OCI-LY1 (cell line): ENCODE results near the gene RCAN3.

ENCODE experiments used
- H2AFZ ChIP-seq: fragments of 200-600 bp; sonication (generic), shearing (Covaris generic); 2 replicates; pipeline ENCODE4 v1.6.0; 2014; ENCODE audit warnings: antibody characterized with exemption, mild to moderate bottlenecking, low read length
- H3F3A ChIP-seq: fragments of 200-600 bp; sonication (generic), shearing (Covaris generic); 2 replicates; pipeline ENCODE4 v1.6.0; 2014; ENCODE audit warnings: mild to moderate bottlenecking, antibody characterized with exemption, low read length, moderate library complexity; ENCODE audit not compliant: insufficient read depth
- H3K27ac ChIP-seq: fragments of 200-600 bp; sonication (generic); 2 replicates; pipeline ENCODE4 v1.5.1; 2014; ENCODE audit warnings: low read length, mixed run types, mild to moderate bottlenecking, low read depth; ENCODE audit not compliant: poor library complexity, severe bottlenecking
- H3K27me3 ChIP-seq: fragments of 200-600 bp; sonication (generic); 2 replicates; pipeline ENCODE4 v1.6.0; 2014; ENCODE audit warnings: antibody characterized with exemption, mild to moderate bottlenecking, low read length, moderate library complexity; ENCODE audit not compliant: insufficient read depth
- H3K36me3 ChIP-seq: fragments of 200-600 bp; sonication (generic); 2 replicates; pipeline ENCODE4 v1.6.1; 2014; ENCODE audit warnings: mild to moderate bottlenecking, antibody characterized with exemption, low read length, moderate library complexity, mixed read lengths; ENCODE audit not compliant: insufficient read depth
- H3K4me1 ChIP-seq: fragments of 200-600 bp; sonication (generic); 2 replicates; pipeline ENCODE4 v1.5.1; 2014; ENCODE audit warnings: mild to moderate bottlenecking, low read length, moderate library complexity; ENCODE audit not compliant: insufficient read depth, severe bottlenecking
- H3K4me2 ChIP-seq: fragments of 200-600 bp; sonication (generic), shearing (Covaris generic); 2 replicates; pipeline ENCODE4 v1.6.1; 2014; ENCODE audit warnings: low read length
- H3K4me3 ChIP-seq: fragments of 200-600 bp; sonication (generic); 2 replicates; pipeline ENCODE4 v1.5.1; 2014; ENCODE audit warnings: low read length, low read depth, mild to moderate bottlenecking, mixed read lengths; ENCODE audit not compliant: poor library complexity, severe bottlenecking
- H3K79me2 ChIP-seq: fragments of 200-600 bp; shearing (Covaris generic); 2 replicates; pipeline ENCODE4 v1.6.1; 2016; ENCODE audit warnings: mixed run types, low read length, mixed read lengths; ENCODE audit not compliant: insufficient read depth
- H3K9ac ChIP-seq: fragments of 200-600 bp; sonication (generic), shearing (Covaris generic); 2 replicates; pipeline ENCODE4 v1.6.1; 2014; ENCODE audit warnings: mild to moderate bottlenecking, low read length, mixed read lengths
- H3K9me2 ChIP-seq: fragments of 200-600 bp; sonication (generic), shearing (Covaris generic); 2 replicates; pipeline ENCODE4 v1.6.1; 2014; ENCODE audit warnings: low read depth, mild to moderate bottlenecking, low read length, mixed read lengths
- H3K9me3 ChIP-seq: fragments of 200-600 bp; shearing (Covaris generic); 2 replicates; pipeline ENCODE4 v1.6.1; 2014; ENCODE audit warnings: low read length, mixed read lengths
- H4K20me1 ChIP-seq: fragments of 200-600 bp; sonication (generic), shearing (Covaris generic); 2 replicates; pipeline ENCODE4 v1.6.0; 2016; ENCODE audit warnings: mild to moderate bottlenecking, low read length; ENCODE audit not compliant: insufficient read depth
- CTCF ChIP-seq: fragments of 200-600 bp; sonication (generic), shearing (Covaris generic); IDR thresholded peaks from 2 replicates; pipeline ENCODE4 v1.5.1; 2017; ENCODE audit warnings: mild to moderate bottlenecking, antibody characterized with exemption, low read length, moderate library complexity, mixed read lengths
- EZH2 ChIP-seq: fragments of 200-600 bp; sonication (generic), shearing (Covaris generic); IDR thresholded peaks from 2 replicates; pipeline ENCODE4 v1.8.0; 2017; ENCODE audit warnings: borderline replicate concordance, mixed run types, mild to moderate bottlenecking, antibody characterized with exemption, low read length, moderate library complexity, mixed read lengths

The RCAN3 gene

GRCh38 chr1:24560361-24560760 is 57.7 kb downstream of the RCAN3 start:
- H2AFZ ChIP-seq, result no peak overlapping the region
- H3K9me2 ChIP-seq, result no peaks in the 10 kb centered on the region
- H3F3A ChIP-seq, result no peaks in the 10 kb centered on the region
- peaks cover 10% of the 10 kb centered on the region for H3K4me1 ChIP-seq
- H3K4me3 ChIP-seq, result no peak overlapping the region
- no peak for TF ChIP-seq CTCF
- no peak for TF ChIP-seq EZH2
- H3K27ac ChIP-seq, result no peak overlapping the region
- H4K20me1 ChIP-seq, result no peaks in the 10 kb centered on the region
- H3K79me2 ChIP-seq, result no peaks in the 10 kb centered on the region
- no peaks in the 10 kb centered on the region for H3K36me3 ChIP-seq
- H3K27me3 ChIP-seq, result no peaks in the 10 kb centered on the region
- H3K9ac ChIP-seq, result no peak overlapping the region
- no peak overlapping the region for H3K4me2 ChIP-seq
- no peaks in the 10 kb centered on the region for H3K9me3 ChIP-seq

- Histone ChIP-seq H3K9ac (no peak overlapping the region), H3K79me2 (no peaks in the 10 kb centered on the region), H3K9me3 (no peaks in the 10 kb centered on the region), H4K20me1 (no peaks in the 10 kb centered on the region), H3K27me3 (no peaks in the 10 kb centered on the region), H3K4me3 (no peak overlapping the region), H2AFZ (no peak overlapping the region), H3K9me2 (no peaks in the 10 kb centered on the region), H3K4me2 (no peak overlapping the region), H3K4me1 (peaks cover 4% of the 10 kb centered on the region), H3K36me3 (no peaks in the 10 kb centered on the region), H3F3A (no peaks in the 10 kb centered on the region), H3K27ac (no peak overlapping the region)
- TF ChIP-seq EZH2 (no peak), CTCF (no peak)
These were observed 60.0 kb downstream of the RCAN3 start for GRCh38 chr1:24562625-24563024.

GRCh38 chr1:24564695-24565094 is 62.1 kb downstream of the RCAN3 start:
- TF ChIP-seq EZH2 (no peak), CTCF (no peak)
- Histone ChIP-seq H3K9ac (no peak overlapping the region), H3K36me3 (no peaks in the 10 kb centered on the region), H3K79me2 (no peaks in the 10 kb centered on the region), H3K9me2 (no peaks in the 10 kb centered on the region), H3K4me3 (no peak overlapping the region), H3K4me2 (no peak overlapping the region), H2AFZ (no peak overlapping the region), H3K9me3 (no peaks in the 10 kb centered on the region), H3K27me3 (no peaks in the 10 kb centered on the region), H3K27ac (no peak overlapping the region), H4K20me1 (no peaks in the 10 kb centered on the region), H3F3A (no peaks in the 10 kb centered on the region), H3K4me1 (no peaks in the 10 kb centered on the region)
